K562 (cell line): ENCODE measurements around the gene ST8SIA1. TPM values are rescaled to one million over a fixed set of nuclear protein-coding genes. Genes with fewer than 3 reads are reported as not detected.

ENCODE experiments used
- ATAC-seq: fragments of 200-7000 bp; cut with Tn5 transposase; 3 replicates; pipeline ENCODE4 v1.9.1; 2020; ENCODE audit warnings: moderate library complexity
- BruUV-seq: library from RNA; stranded (reverse); fragments of 400-500 nt; replicated peaks from 2 replicates; lab custom pipeline; 2021; lab: Mats Ljungman, UMichigan
- CTCF ChIA-PET: fragments of 300-600 bp; formaldehyde crosslinking; extraction: SDS; loops from one replicate; lab custom pipeline; 2021; ENCODE audit warnings: low intra/inter-chr PET ratio; lab: Yijun Ruan, JAX
- POLR2A ChIA-PET: fragments of 300-600, 350-650 bp; sonication (Branson Sonifier 250); formaldehyde crosslinking; extraction: SDS; loops from one replicate; lab custom pipeline; 2021; ENCODE audit warnings: antibody characterized with exemption, inconsistent platforms; lab: Yijun Ruan, JAX
- DNase-seq, 4 experiments: peaks; one replicate each; pipeline versions ENCODE4 v3.0.0 to v3.0.0-alpha.2; 2011 to 2018; ENCODE audit warnings: low spot score in 3 of 4, mixed read lengths in 3 of 4; ENCODE audit errors: extremely low read depth in 1 of 4
- FAIRE-seq: peaks from 2 replicates; lab custom pipeline; 2011; peaks lifted over from hg19 to GRCh38; lab: Jason Lieb, UNC
- H2AFZ ChIP-seq: 2 replicates; pipeline ENCODE4 v1.6.0; 2011; ENCODE audit warnings: low read depth, low read length, control low read depth, inconsistent platforms
- H3K27ac ChIP-seq: fragments of 200-600 bp; 3 replicates; pipeline ENCODE4 v1.8.0; 2011; ENCODE audit warnings: low read depth, mild to moderate bottlenecking, control low read depth, inconsistent platforms, low read length, moderate library complexity, mixed read lengths; ENCODE audit errors: extremely low read depth
- H3K27me3 ChIP-seq, 2 experiments: fragments of 300-600 bp in 1 of 2; 2 replicates in 1 of 2; 3 replicates in 1 of 2; pipeline versions ENCODE4 v1.6.0 to v1.8.0; 2011; ENCODE audit warnings: inconsistent platforms in 2 of 2, low read length in 2 of 2, mild to moderate bottlenecking in 1 of 2, mixed read lengths in 1 of 2, moderate library complexity in 1 of 2; ENCODE audit not compliant: control insufficient read depth in 2 of 2, insufficient read depth in 2 of 2
- H3K36me3 ChIP-seq: fragments of 300-600 bp; 3 replicates; pipeline ENCODE4 v1.8.0; 2011; ENCODE audit warnings: mild to moderate bottlenecking, low read length, inconsistent platforms; ENCODE audit not compliant: control insufficient read depth, insufficient read depth
- H3K4me1 ChIP-seq, 2 experiments: fragments of 200-600 bp in 1 of 2; replicated peaks in 1 of 2; 2 replicates in 1 of 2; 3 replicates in 1 of 2; pipeline versions ENCODE4 v1.5.1 to v1.8.0; 2011; ENCODE audit warnings: inconsistent platforms in 2 of 2, low read length in 2 of 2, mild to moderate bottlenecking in 1 of 2, mixed read lengths in 1 of 2, moderate library complexity in 1 of 2; ENCODE audit not compliant: control insufficient read depth in 2 of 2, insufficient read depth in 2 of 2
- H3K4me2 ChIP-seq: 2 replicates; pipeline ENCODE4 v1.6.1; 2011; ENCODE audit warnings: low read length, control low read depth, inconsistent platforms, mixed read lengths; ENCODE audit not compliant: insufficient read depth
- H3K4me3 ChIP-seq: fragments of 200-600 bp; sonication (generic), shearing (Covaris generic); 2 replicates; pipeline ENCODE4 v1.5.1; 2016; ENCODE audit warnings: control low read depth, inconsistent platforms
- H3K79me2 ChIP-seq: fragments of 200-600 bp; 3 replicates; pipeline ENCODE4 v1.8.0; 2011; ENCODE audit warnings: low read length, inconsistent platforms; ENCODE audit not compliant: control insufficient read depth, insufficient read depth
- H3K9ac ChIP-seq, 2 experiments: 2 replicates each; pipeline versions ENCODE4 v1.6.0 to v1.6.1; 2011; ENCODE audit warnings: low read depth in 2 of 2, low read length in 2 of 2, control low read depth in 1 of 2, inconsistent platforms in 1 of 2, mild to moderate bottlenecking in 1 of 2, mixed read lengths in 1 of 2; ENCODE audit not compliant: insufficient read depth in 1 of 2
- H3K9me1 ChIP-seq: one replicate; pipeline ENCODE4 v1.6.0; 2011; ENCODE audit warnings: inconsistent platforms, mild to moderate bottlenecking, low read length, moderate library complexity; ENCODE audit not compliant: control insufficient read depth, insufficient read depth
- H3K9me3 ChIP-seq: replicated peaks from 2 replicates; pipeline ENCODE4 v1.5.1; 2011; ENCODE audit warnings: low read depth, low read length, inconsistent platforms; ENCODE audit not compliant: control insufficient read depth, insufficient read depth
- H4K20me1 ChIP-seq: replicated peaks from 2 replicates; pipeline ENCODE4 v1.6.1; 2011; ENCODE audit warnings: low read length, inconsistent platforms, mixed read lengths; ENCODE audit not compliant: control insufficient read depth, insufficient read depth
- CHAMP1 ChIP-seq: fragments of 450-650 bp; IDR thresholded peaks from 2 replicates; pipeline ENCODE4 v1.6.1; 2016; ENCODE audit warnings: mild to moderate bottlenecking
- CSDE1 ChIP-seq, 2 experiments: fragments of 450-650 bp; IDR thresholded peaks; 2 replicates each; pipeline ENCODE4 v1.6.1; 2016; ENCODE audit warnings: mild to moderate bottlenecking in 1 of 2
- FOXO4 ChIP-seq: fragments of 450-650 bp; formaldehyde crosslinking; IDR thresholded peaks from 2 replicates; pipeline ENCODE4 v1.4.0; 2020; ENCODE audit warnings: mild to moderate bottlenecking, moderate library complexity
- MITF ChIP-seq: IDR thresholded peaks from 2 replicates; pipeline ENCODE4 v1.6.1; 2014; ENCODE audit warnings: antibody characterized with exemption
- MLLT1 ChIP-seq, 2 experiments: fragments of 450-650 bp; IDR thresholded peaks; 2 replicates each; pipeline ENCODE4 v1.6.1; 2016
- MYBL2 ChIP-seq, 2 experiments: fragments of 450-650 bp in 1 of 2; sonication (generic) in 1 of 2; formaldehyde crosslinking in 1 of 2; IDR thresholded peaks; 2 replicates each; pipeline versions ENCODE4 v1.6.1 to v1.8.1; 2017 to 2022; ENCODE audit warnings: borderline replicate concordance in 1 of 2, inconsistent platforms in 1 of 2, low read depth in 1 of 2, mild to moderate bottlenecking in 1 of 2, missing genetic modification reagents in 1 of 2, moderate library complexity in 1 of 2
- NFYB ChIP-seq: IDR thresholded peaks from 2 replicates; pipeline ENCODE4 v1.6.1; 2011; ENCODE audit warnings: mild to moderate bottlenecking, moderate library complexity; ENCODE audit not compliant: insufficient read length; ENCODE audit errors: extremely low read depth
- POLR2H ChIP-seq: IDR thresholded peaks from 2 replicates; pipeline ENCODE4 v1.6.1; 2016; ENCODE audit warnings: missing genetic modification characterization, low read depth, mild to moderate bottlenecking, control low read depth, missing compliant biosample characterization, moderate library complexity
- POU5F1 ChIP-seq: fragments of 150-350 bp; IDR thresholded peaks from 2 replicates; pipeline ENCODE4 v1.6.1; 2014; ENCODE audit warnings: borderline replicate concordance, low read length, low read depth, mild to moderate bottlenecking; ENCODE audit not compliant: partially characterized antibody
- TCF7 ChIP-seq: sonication (generic); IDR thresholded peaks from 2 replicates; pipeline ENCODE4 v1.6.1; 2016; ENCODE audit warnings: antibody characterized with exemption, borderline replicate concordance
- TSC22D4 ChIP-seq: fragments of 450-650 bp; IDR thresholded peaks from 2 replicates; pipeline ENCODE4 v1.6.1; 2016; ENCODE audit warnings: missing genetic modification characterization, missing biosample characterization, control low read depth
- ZEB2 ChIP-seq: fragments of 450-650 bp; IDR thresholded peaks from 2 replicates; pipeline ENCODE4 v1.6.1; 2016
- ZFP91 ChIP-seq: sonication (generic); formaldehyde crosslinking; IDR thresholded peaks from 2 replicates; pipeline ENCODE4 v1.8.0; 2022; ENCODE audit warnings: mild to moderate bottlenecking, missing genetic modification reagents
- ZNF436 ChIP-seq: fragments of 250-450, 450-650 bp; sonication (Bioruptor Pico); formaldehyde crosslinking; IDR thresholded peaks from 2 replicates; pipeline ENCODE4 v1.7.0; 2020; ENCODE audit warnings: mild to moderate bottlenecking
- WGBS: fragments of 100-300 bp; shearing (Covaris generic); methylation state at CpG from one replicate; pipeline ENCODE4 v1.1.6; 2016; ENCODE audit warnings: low coverage, mixed read lengths; ENCODE audit not compliant: insufficient coverage; ENCODE audit errors: missing lambda C conversion rate; 5-methylcytosine and 5-hydroxymethylcytosine counted together
- in situ Hi-C: fragments of 300-500 bp; cut with MboI; formaldehyde crosslinking; loops from 4 replicates; pipeline ENCODE4 v1.15.0; 2018; ENCODE audit warnings: inconsistent platforms, mixed read lengths
- intact Hi-C: fragments of 100-400 bp; cut with micrococcal nuclease; formaldehyde crosslinking; loops from 2 replicates; pipeline ENCODE4 v1.14.2; 2022
- polyA plus RNA-seq, 8 experiments: library from polyadenylated mRNA; depleted of rRNA in 4 of 8; stranded (reverse) in 5 of 8; unstranded in 3 of 8; fragments of >200 nt; fragmentation: Nextera tagmentation in 2 of 8; fragmentation: Illumina TruSeq in 1 of 8; extraction: Ambion mirVana in 2 of 8; extraction: Trizol in 1 of 8; gene quantifications; 2 replicates each; pipeline versions ENCODE4 v1.2.1 to v1.2.3, GENCODE V29; 2011 to 2014; ENCODE audit warnings: inconsistent platforms in 1 of 8, missing spikeins in 1 of 8
- total RNA-seq, 7 experiments: library from RNA; depleted of rRNA in 6 of 7; stranded (reverse); fragments of >200 nt in 6 of 7; fragmentation: Illumina TruSeq in 2 of 7; extraction: Trizol in 2 of 7; gene quantifications; 2 replicates each; pipeline versions ENCODE4 v1.2.1 to v1.2.3, GENCODE V29; 2011 to 2021; ENCODE audit warnings: low replicate concordance in 1 of 7

The ST8SIA1 gene
- total and polyA plus RNA-seq, 9 of the 15 experiments (the other 6 are each of a cell fraction or from before 2014, with no cell fraction given) = 0.86 to 26.3 (median 4.3) TPM

- in situ Hi-C loops = no loop called here
- BruUV-seq = no TSS peak
- Histone ChIP-seq H4K20me1 (no peaks in the 10 kb centered on the region), H3K9me1 (no peaks in the 10 kb centered on the region), H2AFZ (no peak overlapping the region), H3K4me1 (no peaks in the 10 kb centered on the region), H3K36me3 (no peaks in the 10 kb centered on the region), H3K27ac (no peak overlapping the region), H3K9me3 (no peaks in the 10 kb centered on the region), H3K4me2 (no peak overlapping the region), H3K4me3 (no peak overlapping the region), H3K27me3 (no peaks in the 10 kb centered on the region), H3K79me2 (no peaks in the 10 kb centered on the region), H3K9ac (no peak overlapping the region)
- FAIRE-seq (no peak), DNase-seq (no peak), ATAC-seq (no peak)
- 0% methylated on average over 4 of the region's 5 CpGs for WGBS
- POLR2A ChIA-PET = no interaction called here
- CTCF ChIA-PET = no interaction called here
- no peak for TF ChIP-seq MITF
- TF ChIP-seq FOXO4 (CRISPR knock-in tag) = no peak
- no peak for TF ChIP-seq POU5F1
- no peak for TF ChIP-seq CSDE1 (IDR thresholded peaks at IDR 0.05)
- TF ChIP-seq ZNF436 (CRISPR knock-in tag) = no peak
- TF ChIP-seq NFYB = no peak
- no peak for TF ChIP-seq TSC22D4 (tag)
- TF ChIP-seq ZFP91 (CRISPR knock-in tag) = no peak
- TF ChIP-seq MYBL2 (IDR thresholded peaks at IDR 0.05; ENCODE audit: low read depth) = no peak
- no peak for TF ChIP-seq MYBL2 (CRISPR knock-in tag; IDR thresholded peaks at IDR 0.05; ENCODE audit: borderline replicate concordance)
- TF ChIP-seq CHAMP1 = no peak
- no peak for TF ChIP-seq MLLT1 (IDR thresholded peaks at IDR 0.05)
- no peak for TF ChIP-seq ZEB2
- no peak for TF ChIP-seq TCF7
- no peak for TF ChIP-seq POLR2H (tag)
- intact Hi-C loops = no loop called here
These were observed 174.0 kb downstream of the ST8SIA1 start for GRCh38 chr12:22160396-22161003.
